Suprapubic skin (tissue), 4 donors: ENCODE measurements around the gene AJAP1.

Source experiments
- EP300 ChIP-seq: sonication (generic); formaldehyde crosslinking; IDR thresholded peaks from one replicate; pipeline ENCODE4 v1.6.1; 2017; ENCODE audit warnings: antibody characterized with exemption
- POLR2AphosphoS5 ChIP-seq, 3 donors: sonication (generic); formaldehyde crosslinking; IDR thresholded peaks; one replicate each; pipeline ENCODE4 v1.6.1; 2017; ENCODE audit warnings: antibody characterized with exemption in 3 of 3
- TF ChIP-seq, protein P1 (sequence below), 2 donors: fragments of 200-600 bp in 1 of 2; fragments of 450-650 bp in 1 of 2; sonication (generic) in 1 of 2; IDR thresholded peaks; one replicate each; pipeline ENCODE4 v1.5.1; 2016 to 2019; ENCODE audit warnings: antibody characterized with exemption in 2 of 2, mild to moderate bottlenecking in 1 of 2, moderate library complexity in 1 of 2

- TF ChIP-seq, protein P1, sequence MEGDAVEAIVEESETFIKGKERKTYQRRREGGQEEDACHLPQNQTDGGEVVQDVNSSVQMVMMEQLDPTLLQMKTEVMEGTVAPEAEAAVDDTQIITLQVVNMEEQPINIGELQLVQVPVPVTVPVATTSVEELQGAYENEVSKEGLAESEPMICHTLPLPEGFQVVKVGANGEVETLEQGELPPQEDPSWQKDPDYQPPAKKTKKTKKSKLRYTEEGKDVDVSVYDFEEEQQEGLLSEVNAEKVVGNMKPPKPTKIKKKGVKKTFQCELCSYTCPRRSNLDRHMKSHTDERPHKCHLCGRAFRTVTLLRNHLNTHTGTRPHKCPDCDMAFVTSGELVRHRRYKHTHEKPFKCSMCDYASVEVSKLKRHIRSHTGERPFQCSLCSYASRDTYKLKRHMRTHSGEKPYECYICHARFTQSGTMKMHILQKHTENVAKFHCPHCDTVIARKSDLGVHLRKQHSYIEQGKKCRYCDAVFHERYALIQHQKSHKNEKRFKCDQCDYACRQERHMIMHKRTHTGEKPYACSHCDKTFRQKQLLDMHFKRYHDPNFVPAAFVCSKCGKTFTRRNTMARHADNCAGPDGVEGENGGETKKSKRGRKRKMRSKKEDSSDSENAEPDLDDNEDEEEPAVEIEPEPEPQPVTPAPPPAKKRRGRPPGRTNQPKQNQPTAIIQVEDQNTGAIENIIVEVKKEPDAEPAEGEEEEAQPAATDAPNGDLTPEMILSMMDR (IDR thresholded peaks at IDR 0.05) = no peak
- TF ChIP-seq EP300 = no peak
- TF ChIP-seq POLR2AphosphoS5 (IDR thresholded peaks at IDR 0.05) = no peak
Measured at GRCh38 chr1:4654764-4655673, 610 bp downstream of the AJAP1 start.
